Spleen (tissue), 11 donors: ENCODE results near the gene EMC9. TPM values are rescaled to one million over a fixed set of nuclear protein-coding genes. Genes with fewer than 3 reads are reported as not detected.
A peak's percentile ranks its signal among the peaks of the same experiment; 100 is the strongest.

Experiments used
- DNase-seq: peaks from one replicate; pipeline ENCODE4 v3.0.0-alpha.2; 2020
- H3K27ac ChIP-seq, 8 donors: fragments of 200-600 bp; sonication (generic) in 7 of 8; 1 replicate in 4 of 8; 2 replicates in 4 of 8; pipeline versions ENCODE4 v1.5.0 to v1.8.0; 2016 to 2021; ENCODE audit warnings: inconsistent platforms in 4 of 8, mild to moderate bottlenecking in 4 of 8, moderate library complexity in 1 of 8
- H3K27me3 ChIP-seq, 7 donors: fragments of 200-600 bp; sonication (generic) in 6 of 7; replicated peaks in 1 of 7; 1 replicate in 4 of 7; 2 replicates in 3 of 7; pipeline versions ENCODE4 v1.5.0 to v1.8.0; 2016 to 2021; ENCODE audit warnings: inconsistent platforms in 3 of 7, mild to moderate bottlenecking in 1 of 7
- H3K36me3 ChIP-seq, 6 donors: fragments of 200-600 bp; sonication (generic) in 5 of 6; 1 replicate in 4 of 6; 2 replicates in 2 of 6; pipeline versions ENCODE4 v1.5.0 to v1.8.0; 2016 to 2021; ENCODE audit warnings: inconsistent platforms in 2 of 6
- H3K4me1 ChIP-seq, 6 donors: fragments of 200-600 bp; sonication (generic) in 5 of 6; 1 replicate in 3 of 6; 2 replicates in 3 of 6; pipeline versions ENCODE4 v1.5.0 to v1.8.0; 2016 to 2021; ENCODE audit warnings: inconsistent platforms in 3 of 6
- H3K4me3 ChIP-seq, 8 donors: fragments of 200-600 bp; sonication (generic) in 7 of 8; 1 replicate in 4 of 8; 2 replicates in 4 of 8; pipeline versions ENCODE4 v1.5.0 to v1.8.0; 2016 to 2021; ENCODE audit warnings: inconsistent platforms in 4 of 8, mild to moderate bottlenecking in 4 of 8, moderate library complexity in 2 of 8
- H3K9me3 ChIP-seq, 8 donors: fragments of 200-600 bp; sonication (generic) in 7 of 8; 1 replicate in 4 of 8; 2 replicates in 4 of 8; pipeline versions ENCODE4 v1.5.0 to v1.8.0; 2016 to 2021; ENCODE audit warnings: inconsistent platforms in 4 of 8
- POLR2A ChIP-seq, 3 donors: fragments of 450-650 bp; IDR thresholded peaks; one replicate each; pipeline ENCODE4 v1.5.1; 2017; ENCODE audit warnings: antibody characterized with exemption in 3 of 3, mild to moderate bottlenecking in 1 of 3
- POLR2AphosphoS5 ChIP-seq, 3 donors: sonication (generic); formaldehyde crosslinking; IDR thresholded peaks; one replicate each; pipeline ENCODE4 v1.5.1; 2017; ENCODE audit warnings: antibody characterized with exemption in 3 of 3
- WGBS, 5 donors: extraction: QIAGEN DNeasy Blood & Tissue Kit in 3 of 5; methylation state at CpG; one replicate each; pipeline versions ENCODE4 v1.1.5 to v1.1.7; 2013 to 2018; 5-methylcytosine and 5-hydroxymethylcytosine counted together
- intact Hi-C: fragments of 100-400 bp; cut with DNase I; formaldehyde crosslinking; loops from one replicate; pipeline ENCODE4 v1.15.0; 2023; ENCODE audit warnings: low total_unique reads
- polyA plus RNA-seq, 3 donors: library from polyadenylated mRNA; stranded (reverse); fragments of 200-250 nt; gene quantifications; one replicate each; pipeline ENCODE4 v1.2.1, GENCODE V29; 2013
- total RNA-seq, 7 donors: library from RNA; depleted of rRNA in 3 of 7; stranded (reverse); fragments of >200 nt in 3 of 7; fragmentation: NEBNext Ultra II Directional in 4 of 7; extraction: Animal tissue kit (Norgen Biotek cat#: 25700) in 4 of 7; gene quantifications; one replicate each; pipeline versions ENCODE4 v1.1.0 to v1.2.1, GENCODE V29; 2016 to 2021
- TF ChIP-seq, protein P1 (sequence below), 11 experiments: fragments of 200-600 bp in 7 of 11; fragments of 450-650 bp in 4 of 11; sonication (generic) in 4 of 11; IDR thresholded peaks in 8 of 11; conservative IDR thresholded peaks in 3 of 11; 1 replicate in 7 of 11; 2 replicates in 4 of 11; pipeline versions ENCODE4 v1.4.0 to v1.8.0; 2016 to 2021; ENCODE audit warnings: antibody characterized with exemption in 11 of 11, inconsistent platforms in 4 of 11, mild to moderate bottlenecking in 1 of 11
- donor health status: healthy with polysubstance abuse.
- donor health status: DM: no; HTN: no; CAD: no; lungs with moderate emphysema.
- donor health status: DM: no; HTN: no; CAD: no.
- donor health status: Bipolar disorder and iron deficiency.
- donor health status: healthy.
- donor health status: DM: no; HTN: no; CAD: no.
- donor health status: DM: yes; HTN: yes; CAD: no.

Gene EMC9
- total and polyA plus RNA-seq, 10 donors = 17.7 to 50.6 (median 22.3) TPM

DNA sequence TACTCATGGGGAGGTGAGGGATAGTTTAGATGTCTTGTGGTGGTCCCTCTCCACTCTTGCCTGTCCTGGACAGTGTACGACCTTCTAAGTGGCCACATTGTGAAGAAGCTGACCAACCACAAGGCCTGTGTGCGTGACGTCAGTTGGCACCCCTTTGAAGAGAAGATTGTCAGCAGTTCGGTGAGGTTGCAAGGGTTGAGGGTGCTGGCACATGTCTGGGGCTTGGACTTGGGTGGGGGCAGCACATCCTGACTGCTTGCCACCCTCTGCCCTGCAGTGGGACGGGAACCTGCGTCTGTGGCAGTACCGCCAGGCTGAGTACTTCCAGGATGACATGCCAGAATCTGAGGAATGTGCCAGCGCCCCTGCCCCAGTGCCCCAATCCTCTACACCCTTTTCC is 18.5 kb downstream of the EMC9 start:
- intact Hi-C loops = no loop called here
- H3K9me3 ChIP-seq = no peaks in the 10 kb centered on the region
- peaks cover 0 to 74% (median 64%) of the 10 kb centered on the region in 6 donors for H3K36me3 ChIP-seq
- peak; percentile 71 for DNase-seq
- H3K27me3 ChIP-seq = no peaks in the 10 kb centered on the region
- H3K4me3 ChIP-seq = no peak overlapping the region
- 87 to 97% (median 92%) methylated on average over 7 to 8 of the region's 8 CpGs for WGBS, 5 donors
- TF ChIP-seq POLR2AphosphoS5 (IDR thresholded peaks at IDR 0.05) (peak in 2 of 3 donors; percentile 19 to 42), POLR2A (IDR thresholded peaks at IDR 0.05) (no peak)
- H3K27ac ChIP-seq = peak overlapping the region in 5 of 8 donors; percentile 43 to 75 (median 67)
- peaks cover 0 to 46% (median 24%) of the 10 kb centered on the region in 6 donors for H3K4me1 ChIP-seq

DNA sequence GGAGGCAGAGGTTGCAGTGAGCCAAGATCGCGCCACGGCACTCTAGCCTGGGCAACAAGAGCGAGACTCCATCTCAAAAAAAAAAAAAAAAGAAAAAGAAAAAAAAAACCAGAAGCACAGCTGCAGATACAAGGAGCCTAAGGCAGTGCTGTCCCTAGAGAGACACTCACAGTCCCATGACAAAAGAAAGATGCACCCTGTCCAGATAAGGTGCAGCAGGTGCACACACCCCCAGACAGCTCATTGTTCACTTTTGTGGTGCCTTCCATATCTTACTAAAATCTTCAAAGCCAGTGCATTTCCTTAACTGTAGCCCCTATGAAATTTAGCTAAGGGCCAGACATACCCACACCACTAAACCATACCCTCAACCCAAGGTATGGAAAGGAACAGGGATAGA is 19.0 kb downstream of the EMC9 start:
- H3K9me3 ChIP-seq = no peaks in the 10 kb centered on the region
- H3K4me3 ChIP-seq = no peak overlapping the region
- WGBS, 5 donors = 70 to 90% (median 83%) methylated on average over 4 of the region's 4 CpGs
- DNase-seq = no peak
- H3K4me1 ChIP-seq = peaks cover 0 to 46% (median 23%) of the 10 kb centered on the region in 6 donors
- H3K36me3 ChIP-seq = peaks cover 3 to 79% (median 67%) of the 10 kb centered on the region in 6 donors
- TF ChIP-seq POLR2AphosphoS5 (IDR thresholded peaks at IDR 0.05) (no peak), POLR2A (IDR thresholded peaks at IDR 0.05) (no peak)
- TF ChIP-seq, protein P1, sequence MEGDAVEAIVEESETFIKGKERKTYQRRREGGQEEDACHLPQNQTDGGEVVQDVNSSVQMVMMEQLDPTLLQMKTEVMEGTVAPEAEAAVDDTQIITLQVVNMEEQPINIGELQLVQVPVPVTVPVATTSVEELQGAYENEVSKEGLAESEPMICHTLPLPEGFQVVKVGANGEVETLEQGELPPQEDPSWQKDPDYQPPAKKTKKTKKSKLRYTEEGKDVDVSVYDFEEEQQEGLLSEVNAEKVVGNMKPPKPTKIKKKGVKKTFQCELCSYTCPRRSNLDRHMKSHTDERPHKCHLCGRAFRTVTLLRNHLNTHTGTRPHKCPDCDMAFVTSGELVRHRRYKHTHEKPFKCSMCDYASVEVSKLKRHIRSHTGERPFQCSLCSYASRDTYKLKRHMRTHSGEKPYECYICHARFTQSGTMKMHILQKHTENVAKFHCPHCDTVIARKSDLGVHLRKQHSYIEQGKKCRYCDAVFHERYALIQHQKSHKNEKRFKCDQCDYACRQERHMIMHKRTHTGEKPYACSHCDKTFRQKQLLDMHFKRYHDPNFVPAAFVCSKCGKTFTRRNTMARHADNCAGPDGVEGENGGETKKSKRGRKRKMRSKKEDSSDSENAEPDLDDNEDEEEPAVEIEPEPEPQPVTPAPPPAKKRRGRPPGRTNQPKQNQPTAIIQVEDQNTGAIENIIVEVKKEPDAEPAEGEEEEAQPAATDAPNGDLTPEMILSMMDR (IDR thresholded peaks at IDR 0.05 in 8 of 11, conservative IDR thresholded peaks at IDR 0.05 in 3 of 11) = no peak
- H3K27ac ChIP-seq = peak overlapping the region in 4 of 8 donors; percentile 43 to 75 (median 70)
- intact Hi-C loops = no loop called here
- no peaks in the 10 kb centered on the region for H3K27me3 ChIP-seq

DNA sequence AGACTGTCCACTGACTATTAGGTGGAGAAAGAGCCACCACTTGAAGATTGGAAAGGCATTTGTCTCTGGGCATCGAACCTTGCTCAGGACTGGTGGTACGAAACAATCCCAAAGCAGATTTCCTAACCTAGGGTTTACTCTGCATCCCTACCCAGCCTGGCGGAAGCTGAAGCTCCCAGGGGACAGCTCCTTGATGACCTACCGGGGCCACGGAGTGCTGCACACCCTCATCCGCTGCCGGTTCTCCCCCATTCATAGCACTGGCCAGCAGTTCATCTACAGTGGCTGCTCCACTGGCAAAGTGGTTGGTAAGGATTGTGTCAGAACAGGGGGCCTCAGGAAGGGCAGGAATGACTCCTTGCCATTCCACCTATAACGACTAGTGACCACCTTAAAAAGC is 20.2 kb downstream of the EMC9 start:
- H3K4me3 ChIP-seq = no peak overlapping the region
- peak; percentile 33 for DNase-seq
- no peaks in the 10 kb centered on the region for H3K27me3 ChIP-seq
- H3K27ac ChIP-seq = peak overlapping the region in 1 of 8 donors; percentile 67
- H3K4me1 ChIP-seq = peaks cover 12 to 55% (median 35%) of the 10 kb centered on the region in 6 donors
- intact Hi-C loops = no loop called here
- H3K36me3 ChIP-seq = peaks cover 3 to 88% (median 71%) of the 10 kb centered on the region in 6 donors
- H3K9me3 ChIP-seq = no peaks in the 10 kb centered on the region
- TF ChIP-seq, protein P1 (IDR thresholded peaks at IDR 0.05 in 8 of 11, conservative IDR thresholded peaks at IDR 0.05 in 3 of 11) = no peak
- TF ChIP-seq POLR2A (IDR thresholded peaks at IDR 0.05) (no peak), POLR2AphosphoS5 (IDR thresholded peaks at IDR 0.05) (no peak)
- 95 to 97% (median 96%) methylated on average over 8 of the region's 8 CpGs for WGBS, 5 donors

DNA sequence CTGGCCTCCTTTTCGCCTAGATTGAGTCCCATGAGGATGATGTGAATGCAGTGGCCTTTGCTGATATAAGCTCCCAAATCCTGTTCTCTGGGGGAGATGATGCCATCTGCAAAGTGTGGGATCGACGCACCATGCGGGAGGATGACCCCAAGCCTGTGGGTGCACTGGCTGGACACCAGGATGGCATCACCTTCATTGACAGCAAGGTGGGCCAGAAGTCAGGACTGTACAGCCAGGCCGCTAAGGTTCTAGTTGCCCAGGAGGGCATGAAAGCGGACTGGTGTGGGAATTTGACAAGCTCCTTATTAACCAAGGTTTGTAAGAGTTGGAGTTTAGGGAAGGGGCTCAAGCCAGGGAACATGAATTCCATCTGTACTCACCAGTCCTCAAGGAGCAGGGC is 21.7 kb downstream of the EMC9 start:
- no peaks in the 10 kb centered on the region for H3K27me3 ChIP-seq
- H3K4me1 ChIP-seq = peaks cover 20 to 65% (median 44%) of the 10 kb centered on the region in 6 donors
- H3K4me3 ChIP-seq = no peak overlapping the region
- TF ChIP-seq POLR2AphosphoS5 (IDR thresholded peaks at IDR 0.05) (peak in 1 of 3 donors; percentile 15), POLR2A (IDR thresholded peaks at IDR 0.05) (no peak)
- no peaks in the 10 kb centered on the region for H3K9me3 ChIP-seq
- H3K36me3 ChIP-seq = peaks cover 3 to 82% (median 71%) of the 10 kb centered on the region in 6 donors
- DNase-seq = peak; percentile 37
- intact Hi-C loops = no loop called here
- WGBS, 5 donors = 97 to 99% (median 98%) methylated on average over 6 of the region's 6 CpGs
- no peak overlapping the region for H3K27ac ChIP-seq

DNA sequence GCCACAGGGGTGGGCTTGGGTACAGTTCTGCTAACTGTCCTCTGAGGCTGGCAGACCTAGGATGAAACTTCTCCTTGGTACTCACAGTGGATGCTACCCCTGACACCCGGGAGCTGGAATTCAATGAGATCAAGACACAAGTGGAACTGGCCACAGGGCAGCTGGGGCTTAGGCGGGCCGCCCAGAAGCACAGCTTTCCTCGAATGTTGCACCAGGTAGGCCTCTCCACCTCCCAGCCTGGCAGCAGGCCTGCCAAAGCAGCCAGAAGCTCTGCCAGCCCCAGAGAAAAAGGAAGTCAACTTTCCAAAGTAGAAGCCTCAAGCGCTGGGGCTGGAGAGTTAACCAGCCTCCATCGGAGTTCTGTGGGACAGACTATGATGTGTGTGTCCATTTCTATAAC is 24.2 kb downstream of the EMC9 start:
- Histone ChIP-seq H3K9me3 (no peaks in the 10 kb centered on the region), H3K4me1 (peaks cover 23 to 48% (median 37%) of the 10 kb centered on the region in 6 donors), H3K36me3 (peaks cover 3 to 57% (median 51%) of the 10 kb centered on the region in 6 donors), H3K4me3 (peak overlapping the region in 1 of 8 donors; percentile 85), H3K27me3 (no peaks in the 10 kb centered on the region), H3K27ac (peak overlapping the region in 2 of 8 donors; percentile 4 to 6)
- intact Hi-C loops = no loop called here
- 92 to 98% (median 94%) methylated on average over 6 of the region's 6 CpGs for WGBS, 5 donors
- TF ChIP-seq, protein P1 (IDR thresholded peaks at IDR 0.05 in 8 of 11, conservative IDR thresholded peaks at IDR 0.05 in 3 of 11) = no peak
- TF ChIP-seq POLR2AphosphoS5 (IDR thresholded peaks at IDR 0.05) = no peak
- TF ChIP-seq POLR2A (IDR thresholded peaks at IDR 0.05) = no peak
- peak; percentile 69 for DNase-seq
